Right atrium auricular region (tissue), 2 donors: Measurements from ENCODE around the gene KPNA4. TPM values are rescaled to one million over a fixed set of nuclear protein-coding genes. Genes with fewer than 3 reads are reported as not detected.

Experiments used
- DNase-seq: peaks from one replicate; pipeline ENCODE4 v3.0.0-alpha.2; 2019; ENCODE audit warnings: low spot score
- H3K27ac ChIP-seq, 2 donors: fragments of 200-600 bp; sonication (generic); 1 replicate in 1 of 2; 2 replicates in 1 of 2; pipeline ENCODE4 v1.5.1; 2016 to 2019
- H3K27me3 ChIP-seq, 2 donors: fragments of 200-600 bp; sonication (generic); one replicate each; pipeline versions ENCODE4 v1.5.1 to v1.6.0; 2017 to 2019
- H3K36me3 ChIP-seq: fragments of 200-600 bp; sonication (generic); one replicate; pipeline ENCODE4 v1.5.1; 2016
- H3K4me1 ChIP-seq, 2 donors: fragments of 200-600 bp; sonication (generic); one replicate each; pipeline versions ENCODE4 v1.5.1 to v1.6.0; 2017 to 2019
- H3K4me3 ChIP-seq, 2 donors: fragments of 200-600 bp; sonication (generic); 1 replicate in 1 of 2; 2 replicates in 1 of 2; pipeline ENCODE4 v1.5.1; 2017 to 2019; ENCODE audit warnings: mild to moderate bottlenecking in 1 of 2, moderate library complexity in 1 of 2
- H3K9me3 ChIP-seq, 2 donors: fragments of 200-600 bp; sonication (generic); one replicate each; pipeline ENCODE4 v1.5.1; 2019
- total RNA-seq, 2 donors: library from RNA; depleted of rRNA; stranded (reverse); fragments of >200 nt; gene quantifications; one replicate each; pipeline ENCODE4 v1.1.0, GENCODE V29; 2016
- TF ChIP-seq, protein P1 (sequence below), 2 donors: fragments of 200-600 bp; sonication (generic); IDR thresholded peaks; one replicate each; pipeline ENCODE4 v1.5.1; 2019; ENCODE audit warnings: antibody characterized with exemption in 2 of 2

KPNA4 gene
- total RNA-seq, 2 donors from 2014 or later = 36.1 to 44.4 TPM

DNA sequence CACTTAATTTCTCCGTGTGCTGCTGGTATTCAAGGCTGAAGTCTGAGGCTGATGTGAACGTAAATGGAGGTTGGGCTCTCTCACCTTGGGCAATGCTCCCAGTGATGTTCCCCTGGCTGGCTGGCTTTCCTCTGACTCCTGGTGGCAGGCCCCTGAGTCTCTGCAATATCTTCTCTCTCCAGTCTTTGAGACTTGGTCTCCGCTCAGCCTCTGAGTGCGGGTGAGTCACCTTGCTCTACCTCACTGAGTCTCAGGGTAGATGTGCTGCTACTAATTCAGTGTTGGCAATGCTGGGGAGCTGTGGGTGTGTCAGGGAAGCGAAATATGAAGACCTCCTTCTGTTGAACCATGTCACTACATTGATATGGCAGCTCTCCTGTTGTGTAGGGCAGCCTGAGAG, 84.4 kb downstream of the KPNA4 start:
- TF ChIP-seq, protein P1, sequence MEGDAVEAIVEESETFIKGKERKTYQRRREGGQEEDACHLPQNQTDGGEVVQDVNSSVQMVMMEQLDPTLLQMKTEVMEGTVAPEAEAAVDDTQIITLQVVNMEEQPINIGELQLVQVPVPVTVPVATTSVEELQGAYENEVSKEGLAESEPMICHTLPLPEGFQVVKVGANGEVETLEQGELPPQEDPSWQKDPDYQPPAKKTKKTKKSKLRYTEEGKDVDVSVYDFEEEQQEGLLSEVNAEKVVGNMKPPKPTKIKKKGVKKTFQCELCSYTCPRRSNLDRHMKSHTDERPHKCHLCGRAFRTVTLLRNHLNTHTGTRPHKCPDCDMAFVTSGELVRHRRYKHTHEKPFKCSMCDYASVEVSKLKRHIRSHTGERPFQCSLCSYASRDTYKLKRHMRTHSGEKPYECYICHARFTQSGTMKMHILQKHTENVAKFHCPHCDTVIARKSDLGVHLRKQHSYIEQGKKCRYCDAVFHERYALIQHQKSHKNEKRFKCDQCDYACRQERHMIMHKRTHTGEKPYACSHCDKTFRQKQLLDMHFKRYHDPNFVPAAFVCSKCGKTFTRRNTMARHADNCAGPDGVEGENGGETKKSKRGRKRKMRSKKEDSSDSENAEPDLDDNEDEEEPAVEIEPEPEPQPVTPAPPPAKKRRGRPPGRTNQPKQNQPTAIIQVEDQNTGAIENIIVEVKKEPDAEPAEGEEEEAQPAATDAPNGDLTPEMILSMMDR (IDR thresholded peaks at IDR 0.05) = no peak
- H3K27me3 ChIP-seq = no peaks in the 10 kb centered on the region
- no peak for DNase-seq
- no peaks in the 10 kb centered on the region for H3K9me3 ChIP-seq
- H3K4me3 ChIP-seq = no peak overlapping the region
- H3K36me3 ChIP-seq = no peaks in the 10 kb centered on the region
- no peak overlapping the region for H3K27ac ChIP-seq
- H3K4me1 ChIP-seq = no peaks in the 10 kb centered on the region

DNA sequence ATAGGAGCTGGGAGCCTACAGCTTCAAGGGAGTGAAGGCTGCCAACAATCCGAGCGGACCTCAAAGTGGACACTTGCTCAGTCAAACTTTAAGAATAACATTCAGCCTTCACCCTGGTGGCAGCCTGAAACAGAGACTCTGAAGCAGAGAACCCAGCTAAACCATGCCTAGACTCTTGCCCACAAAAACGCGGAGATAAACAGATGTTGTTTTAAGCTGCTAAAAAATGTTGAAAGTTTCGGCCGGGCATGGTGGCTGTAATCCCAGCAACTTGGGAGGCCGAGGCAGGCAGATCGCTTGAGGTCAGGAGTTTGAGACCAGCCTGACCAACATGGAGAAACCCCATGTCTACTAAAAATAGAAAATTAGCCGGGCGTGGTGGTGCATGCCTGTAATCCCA, 86.0 kb downstream of the KPNA4 start:
- DNase-seq = no peak
- Histone ChIP-seq H3K36me3 (no peaks in the 10 kb centered on the region), H3K27ac (no peak overlapping the region), H3K4me1 (no peaks in the 10 kb centered on the region), H3K9me3 (no peaks in the 10 kb centered on the region), H3K4me3 (no peak overlapping the region), H3K27me3 (no peaks in the 10 kb centered on the region)
- TF ChIP-seq, protein P1 (IDR thresholded peaks at IDR 0.05) = no peak

DNA sequence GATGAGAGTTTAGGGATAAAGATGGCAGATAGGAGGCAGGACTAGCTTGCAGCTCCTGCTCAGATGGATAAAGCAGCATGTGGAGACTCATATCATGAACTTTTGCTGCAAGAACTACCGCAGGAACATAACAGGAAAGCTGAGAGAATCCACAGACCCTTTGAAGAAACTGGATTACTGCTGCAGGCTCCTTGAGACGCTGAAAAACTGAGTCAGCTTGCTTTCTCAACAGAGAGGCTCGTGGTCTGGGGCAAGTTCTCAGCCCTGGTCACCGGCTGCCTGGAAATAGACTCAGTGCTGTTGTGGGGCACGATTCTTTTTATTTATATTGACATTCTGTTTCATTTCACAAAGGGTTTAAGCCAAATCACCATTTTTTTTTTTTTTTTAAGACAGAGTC, 87.0 kb downstream of the KPNA4 start:
- no peak overlapping the region for H3K4me3 ChIP-seq
- no peak for DNase-seq
- no peaks in the 10 kb centered on the region for H3K9me3 ChIP-seq
- H3K27me3 ChIP-seq = no peaks in the 10 kb centered on the region
- H3K27ac ChIP-seq = no peak overlapping the region
- no peaks in the 10 kb centered on the region for H3K36me3 ChIP-seq
- TF ChIP-seq, protein P1 (IDR thresholded peaks at IDR 0.05) = no peak
- H3K4me1 ChIP-seq = no peaks in the 10 kb centered on the region

DNA sequence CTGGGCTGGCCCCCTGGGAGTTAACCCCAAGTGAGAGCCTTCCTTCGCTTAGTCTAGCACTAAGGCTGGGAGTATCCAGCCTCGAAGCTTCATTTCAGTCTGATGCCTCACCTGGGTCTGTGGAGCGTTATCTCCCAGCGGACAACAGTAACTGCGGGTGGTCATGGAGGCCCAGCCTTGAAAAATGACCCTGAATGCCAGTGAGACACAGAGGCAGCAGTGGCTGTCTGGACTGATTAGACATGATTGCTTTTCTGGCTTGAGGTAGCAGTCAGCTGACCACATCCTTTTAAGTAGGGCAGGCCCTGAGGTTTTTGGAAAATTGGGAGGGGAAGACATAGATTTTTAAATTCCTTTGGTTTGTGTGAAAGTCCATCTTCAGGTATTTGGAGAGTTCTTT, 87.6 kb downstream of the KPNA4 start:
- Histone ChIP-seq H3K27me3 (no peaks in the 10 kb centered on the region), H3K27ac (no peak overlapping the region), H3K4me3 (no peak overlapping the region), H3K36me3 (no peaks in the 10 kb centered on the region), H3K4me1 (no peaks in the 10 kb centered on the region), H3K9me3 (no peaks in the 10 kb centered on the region)
- TF ChIP-seq, protein P1 (IDR thresholded peaks at IDR 0.05) = no peak
- no peak for DNase-seq

DNA sequence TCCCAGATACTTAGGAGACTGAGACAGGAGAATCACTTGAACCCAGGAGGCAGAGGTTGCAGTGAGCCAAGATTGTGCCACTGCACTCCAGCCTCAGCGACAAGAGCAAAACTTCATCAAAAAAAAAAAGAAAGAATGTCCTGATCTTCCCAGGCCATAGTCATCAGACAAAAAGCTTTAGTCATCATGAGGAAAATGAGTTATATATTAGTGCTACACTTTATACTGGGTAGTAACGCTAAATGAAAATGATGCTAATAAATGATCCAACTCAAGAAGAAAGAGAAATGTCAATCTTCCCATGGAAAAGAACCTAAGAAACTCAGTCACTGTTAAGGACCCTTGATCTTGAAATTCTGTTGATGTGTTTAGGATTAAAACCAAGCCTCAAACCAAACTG, 89.5 kb downstream of the KPNA4 start:
- DNase-seq = no peak
- no peak overlapping the region for H3K4me3 ChIP-seq
- H3K27ac ChIP-seq = no peak overlapping the region
- no peaks in the 10 kb centered on the region for H3K36me3 ChIP-seq
- TF ChIP-seq, protein P1 (IDR thresholded peaks at IDR 0.05) = no peak
- no peaks in the 10 kb centered on the region for H3K27me3 ChIP-seq
- no peaks in the 10 kb centered on the region for H3K4me1 ChIP-seq
- no peaks in the 10 kb centered on the region for H3K9me3 ChIP-seq

DNA sequence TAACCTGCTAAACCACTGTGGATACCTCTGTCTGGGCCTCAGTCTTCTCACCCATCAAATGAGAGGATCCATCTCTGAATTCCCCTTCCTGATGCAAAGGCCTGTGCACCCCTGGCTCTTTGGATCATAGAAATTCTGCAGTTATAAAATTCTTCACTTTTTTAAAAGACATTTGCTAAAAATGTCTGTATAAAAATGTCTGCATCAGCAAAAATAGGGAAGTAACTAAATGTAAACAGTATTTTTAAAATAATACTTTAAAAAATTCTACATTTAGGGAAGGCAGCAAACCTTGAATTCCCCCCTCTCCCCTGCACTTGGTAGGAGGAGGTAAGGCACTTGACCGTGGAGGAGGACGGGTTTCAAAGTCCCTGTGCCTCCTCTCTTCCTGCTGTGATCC, 90.2 kb downstream of the KPNA4 start:
- TF ChIP-seq, protein P1 (IDR thresholded peaks at IDR 0.05) = no peak
- Histone ChIP-seq H3K27me3 (no peaks in the 10 kb centered on the region), H3K4me1 (no peaks in the 10 kb centered on the region), H3K27ac (no peak overlapping the region), H3K4me3 (no peak overlapping the region), H3K9me3 (peaks cover 0 to 6% of the 10 kb centered on the region in 2 donors), H3K36me3 (no peaks in the 10 kb centered on the region)
- no peak for DNase-seq
